GM18508 (cell line): ENCODE data around the gene FHIT.

Experiments used
- ATAC-seq: cut with Tn5 transposase; IDR thresholded peaks from one replicate; pipeline ENCODE4 v1.9.1; 2021; ENCODE audit warnings: moderate number of reproducible peaks; ENCODE audit not compliant: insufficient read depth, unreplicated experiment

Gene FHIT

DNA sequence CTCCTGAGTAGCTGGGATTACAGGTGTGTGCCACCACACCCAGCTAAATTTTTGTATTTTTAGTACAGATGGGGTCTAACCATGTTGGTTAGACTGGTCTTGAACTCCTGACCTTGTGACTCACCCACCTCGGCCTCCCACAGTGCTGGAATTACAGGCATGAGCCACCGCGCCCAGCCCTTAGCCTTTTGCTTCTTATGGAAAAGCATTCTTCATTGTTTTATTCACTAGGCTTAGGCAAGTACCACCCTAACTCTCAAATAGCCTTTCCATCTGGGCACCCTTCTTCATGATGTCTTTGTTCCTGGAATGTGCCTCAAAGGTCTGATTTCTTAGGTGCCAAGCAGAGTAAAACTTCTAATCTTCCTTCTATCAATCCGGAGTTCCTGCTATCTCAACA, 641.8 kb downstream of the FHIT start:
- ATAC-seq, result no peak

DNA sequence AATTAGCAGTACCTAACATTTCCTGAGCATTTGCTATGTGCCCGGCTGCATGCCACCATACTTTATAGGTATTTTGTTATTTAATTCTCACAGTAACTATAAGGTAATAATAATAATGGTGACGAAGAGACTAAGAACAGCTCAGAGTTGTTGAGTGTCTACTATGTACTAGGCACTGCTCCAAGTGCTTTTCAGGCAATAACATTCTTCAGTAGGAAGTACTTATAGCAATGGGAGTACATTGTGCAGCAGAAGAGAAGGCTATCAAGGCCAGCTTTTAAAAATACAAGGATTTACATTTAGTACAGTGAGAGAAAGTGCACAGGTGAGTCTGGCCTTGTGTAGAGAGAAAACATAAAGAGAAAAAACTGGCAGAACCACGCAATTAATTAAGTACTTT, 647.4 kb downstream of the FHIT start:
- no peak for ATAC-seq

DNA sequence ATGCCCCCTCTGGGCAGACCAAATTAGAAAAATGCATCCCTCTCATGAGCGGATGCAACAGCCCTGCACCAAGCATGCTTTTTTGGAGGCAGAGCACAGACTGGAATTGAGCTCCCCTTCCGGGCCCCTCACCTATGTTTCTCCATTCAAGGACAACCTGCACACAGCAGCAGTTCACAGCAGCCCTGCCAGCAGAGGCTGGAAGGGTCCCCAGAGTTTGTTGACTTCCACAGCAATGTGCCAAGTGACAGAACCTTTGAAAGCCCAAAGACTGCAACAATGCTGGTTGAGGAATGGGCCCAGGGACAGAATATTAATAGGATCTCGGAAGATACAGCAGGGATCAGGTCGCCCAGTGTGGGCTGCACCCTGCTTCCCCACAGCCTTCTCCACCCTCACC, 650.4 kb downstream of the FHIT start:
- ATAC-seq, result no peak

DNA sequence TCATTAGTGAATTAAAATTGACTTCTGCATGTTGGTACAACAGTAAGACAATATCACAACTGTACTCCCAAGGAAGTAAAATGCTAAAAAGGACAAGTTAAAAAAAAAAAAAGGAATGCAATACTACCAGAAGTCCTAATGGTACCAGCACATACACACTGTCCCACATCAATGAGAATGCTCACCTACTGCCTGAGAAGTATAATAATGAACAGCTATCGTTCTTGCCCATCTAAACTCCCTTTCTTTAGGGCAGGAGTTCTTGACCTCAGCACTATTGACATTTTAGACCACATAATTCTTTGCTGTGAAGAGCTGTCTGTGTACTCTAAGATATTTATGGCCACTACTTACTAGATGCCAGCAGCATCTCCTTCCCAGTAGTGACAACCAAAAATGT, 651.7 kb downstream of the FHIT start:
- no peak for ATAC-seq

DNA sequence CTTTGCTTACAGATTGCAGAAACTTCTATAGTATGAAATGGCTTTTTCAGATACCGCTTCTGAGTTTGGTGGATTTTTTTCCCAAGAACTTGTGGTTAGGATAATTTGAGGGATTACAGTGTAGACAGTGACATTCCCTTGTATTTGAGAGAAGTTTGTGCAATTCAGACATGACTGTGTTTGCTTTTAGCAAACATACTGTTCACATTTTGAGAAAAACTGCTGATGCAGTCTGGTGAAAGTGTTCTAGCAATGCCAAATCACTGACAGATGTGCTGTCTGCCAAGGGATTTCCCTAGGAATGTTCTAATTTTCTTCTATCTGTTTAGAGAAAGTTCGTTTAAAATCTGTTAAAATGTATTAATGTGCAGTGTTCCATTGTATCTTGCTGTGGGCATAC, 652.6 kb downstream of the FHIT start:
- ATAC-seq, result no peak

DNA sequence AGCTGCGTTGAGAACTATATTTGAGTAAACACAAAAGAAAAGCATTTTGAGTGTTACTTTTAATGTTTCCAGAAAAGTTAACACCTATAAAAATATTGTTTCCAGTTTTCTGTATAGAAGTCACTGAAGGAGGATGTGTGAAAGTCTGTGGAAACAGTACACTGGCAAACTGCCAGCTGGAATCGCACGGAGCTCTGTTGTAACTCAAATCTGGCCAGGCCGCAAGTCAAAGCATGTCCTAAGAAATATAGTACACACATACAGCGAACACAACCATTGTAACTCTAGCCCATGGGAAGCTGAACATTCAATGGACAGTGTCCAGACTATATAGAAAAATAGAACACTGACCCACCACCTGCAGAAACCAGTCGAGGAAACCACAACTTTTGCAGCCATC, 657.2 kb downstream of the FHIT start:
- no peak for ATAC-seq

DNA sequence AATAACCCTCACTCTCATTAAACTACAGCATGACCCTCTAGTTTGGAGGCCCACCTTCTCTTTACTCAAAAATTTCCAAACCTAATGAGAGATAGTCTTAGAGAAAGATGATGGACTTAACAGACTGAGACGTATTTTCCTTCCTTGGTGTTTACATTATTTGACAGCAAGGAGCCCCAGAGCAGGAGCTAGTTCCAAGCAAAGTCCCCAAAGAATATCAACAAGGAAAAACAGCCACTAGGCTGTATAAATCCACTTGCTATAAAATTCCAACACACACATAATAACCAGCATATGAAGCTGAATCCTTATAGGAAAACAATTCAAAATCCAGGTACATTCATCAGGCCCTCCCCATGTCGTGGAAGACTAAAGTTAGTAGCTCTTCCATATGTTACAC, 660.0 kb downstream of the FHIT start:
- ATAC-seq, result no peak

DNA sequence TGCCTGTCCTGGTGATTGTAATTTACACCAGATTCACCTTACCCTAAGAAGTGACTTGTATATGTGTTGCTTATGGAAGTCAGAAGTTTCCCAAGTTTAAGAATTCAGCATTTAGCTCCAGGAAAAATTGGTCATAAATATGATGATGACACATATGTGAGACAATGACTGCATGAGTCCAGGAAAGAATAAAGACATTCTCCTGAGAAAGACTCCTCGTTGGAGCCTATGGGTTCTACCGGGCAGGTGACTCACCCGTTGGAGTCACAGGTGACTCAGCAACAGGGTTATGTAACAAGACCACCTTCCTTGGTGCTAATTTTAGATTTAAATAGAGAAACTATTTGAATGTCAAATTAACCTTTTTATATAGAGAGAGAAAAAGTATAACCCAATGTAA, 662.4 kb downstream of the FHIT start:
- no peak for ATAC-seq

DNA sequence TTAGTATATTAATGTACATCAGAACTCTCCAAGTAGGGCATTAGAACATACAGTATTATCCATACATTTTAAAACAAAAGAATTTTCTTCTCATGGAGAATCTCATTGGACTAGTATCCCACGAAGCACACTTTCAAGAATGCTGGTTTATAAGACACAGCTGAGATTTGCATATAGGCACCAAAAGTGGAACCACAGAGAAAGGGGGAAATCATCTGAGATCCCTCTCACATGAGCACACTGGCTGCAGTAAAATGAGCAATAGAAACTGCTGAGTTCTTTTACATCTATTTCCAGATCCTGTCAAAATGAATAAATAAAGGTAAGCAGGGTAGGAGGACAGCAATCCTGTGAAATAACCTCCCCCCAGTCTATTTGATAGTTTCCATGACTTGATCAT, 665.3 kb downstream of the FHIT start:
- no peak for ATAC-seq

DNA sequence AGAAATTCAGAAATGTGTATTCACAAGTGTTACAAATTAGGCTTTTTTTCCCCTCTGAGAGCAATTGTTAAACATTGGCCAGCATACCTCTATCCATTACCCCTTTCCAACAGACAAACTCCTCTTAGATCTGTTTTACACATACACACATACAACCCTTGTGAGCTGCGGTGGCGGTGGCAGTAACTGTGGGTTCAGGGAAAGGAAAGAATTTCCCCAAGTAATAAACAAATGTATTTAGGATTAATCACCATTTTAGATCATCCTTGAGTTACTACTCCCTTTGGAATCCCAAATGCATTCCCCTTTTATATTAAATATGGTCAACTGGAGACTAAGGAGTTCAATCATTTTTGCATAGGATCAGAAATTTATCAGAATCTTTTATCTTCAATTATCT, 667.0 kb downstream of the FHIT start:
- no peak for ATAC-seq

DNA sequence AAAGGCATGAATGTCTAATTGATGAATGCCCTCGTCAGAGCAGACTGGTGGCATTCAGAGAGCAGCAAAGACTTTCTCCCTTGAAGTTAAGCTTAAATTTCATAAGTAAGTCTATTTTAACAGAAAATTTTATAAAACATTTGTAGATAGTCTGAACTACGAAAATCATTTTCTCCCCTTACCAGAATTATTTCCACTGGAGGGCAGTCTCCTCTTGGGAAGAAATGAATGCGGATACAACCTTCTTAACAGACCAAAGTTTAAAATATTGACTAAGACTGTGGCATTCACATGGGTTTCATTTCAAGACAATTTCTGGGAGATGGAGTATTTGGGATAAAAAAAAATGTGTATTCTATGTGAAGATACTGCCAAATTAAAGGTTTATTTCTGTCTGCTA, 669.0 kb downstream of the FHIT start:
- ATAC-seq, result no peak

DNA sequence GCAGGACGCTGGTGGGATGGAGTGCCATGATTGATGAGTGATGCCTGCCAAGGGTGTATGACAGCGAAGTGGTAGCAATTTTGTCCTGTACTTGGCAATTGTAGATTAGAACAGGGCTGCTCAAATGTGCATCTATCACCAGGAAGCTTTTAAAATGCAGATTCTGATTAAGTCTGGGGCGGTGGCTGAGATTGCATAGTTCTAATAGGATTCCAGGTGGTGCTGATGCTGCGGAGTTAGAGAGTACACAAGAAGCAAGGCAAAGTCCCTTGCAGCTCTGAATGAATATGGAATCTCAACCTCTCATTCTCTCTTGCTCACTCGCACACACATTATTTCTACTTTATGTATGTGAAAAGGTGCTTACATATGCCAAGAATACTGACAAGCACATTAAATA, 670.4 kb downstream of the FHIT start:
- no peak for ATAC-seq

DNA sequence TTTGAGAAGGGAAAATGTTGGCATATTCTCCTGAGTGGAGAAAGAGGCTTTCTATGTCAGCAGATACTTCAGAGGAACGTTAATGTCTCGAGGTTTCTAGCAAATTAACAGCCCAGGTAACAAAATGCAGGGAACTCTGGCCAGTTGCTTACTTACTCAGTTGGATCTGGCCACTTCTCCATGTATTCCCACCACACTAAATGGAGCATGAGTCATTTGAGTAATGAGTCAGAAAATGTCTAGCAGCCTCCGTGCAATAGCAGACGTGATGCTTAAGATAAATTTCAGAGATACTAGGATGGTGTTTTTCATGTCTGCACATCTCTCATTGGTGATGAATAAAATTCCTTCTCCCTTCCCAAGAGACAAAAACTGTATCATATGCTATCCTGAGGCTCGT, 671.5 kb downstream of the FHIT start:
- no peak for ATAC-seq

DNA sequence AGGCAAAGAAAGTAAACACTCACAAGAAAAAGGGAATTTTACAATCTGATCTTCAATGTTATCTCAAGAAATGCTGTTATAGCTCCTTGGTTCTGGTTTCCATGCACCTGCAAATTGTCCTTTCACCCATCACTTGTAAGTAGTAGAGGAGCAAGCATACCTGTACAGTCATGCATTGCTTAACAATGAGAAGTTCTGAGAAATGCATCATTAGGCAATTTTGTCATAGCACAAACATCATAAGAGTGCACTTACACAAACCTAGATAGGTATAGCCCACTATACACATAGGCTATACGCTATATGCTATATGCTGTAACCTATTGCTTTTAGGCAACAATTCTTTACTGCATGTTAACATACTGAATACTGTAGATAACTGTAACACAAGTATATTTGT, 672.3 kb downstream of the FHIT start:
- no peak for ATAC-seq

DNA sequence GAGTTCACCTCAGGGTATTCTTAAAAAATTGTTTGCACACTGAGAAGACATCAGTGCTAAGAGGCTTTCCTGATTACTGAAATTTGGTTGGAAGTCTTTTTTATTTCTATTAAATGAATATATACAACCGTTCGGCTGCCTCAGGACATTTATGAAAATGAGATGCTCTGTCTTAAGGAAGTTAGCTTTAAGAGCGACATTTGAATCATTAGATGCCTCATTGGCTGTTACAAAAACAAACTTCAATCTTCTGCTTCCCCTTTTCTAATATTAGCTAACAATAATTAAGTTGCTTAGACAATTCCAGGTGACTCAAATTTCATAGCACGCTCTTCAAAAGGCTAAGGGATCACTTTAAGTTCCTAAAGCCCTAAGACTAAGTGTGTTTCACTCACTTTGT, 673.7 kb downstream of the FHIT start:
- ATAC-seq, result no peak

DNA sequence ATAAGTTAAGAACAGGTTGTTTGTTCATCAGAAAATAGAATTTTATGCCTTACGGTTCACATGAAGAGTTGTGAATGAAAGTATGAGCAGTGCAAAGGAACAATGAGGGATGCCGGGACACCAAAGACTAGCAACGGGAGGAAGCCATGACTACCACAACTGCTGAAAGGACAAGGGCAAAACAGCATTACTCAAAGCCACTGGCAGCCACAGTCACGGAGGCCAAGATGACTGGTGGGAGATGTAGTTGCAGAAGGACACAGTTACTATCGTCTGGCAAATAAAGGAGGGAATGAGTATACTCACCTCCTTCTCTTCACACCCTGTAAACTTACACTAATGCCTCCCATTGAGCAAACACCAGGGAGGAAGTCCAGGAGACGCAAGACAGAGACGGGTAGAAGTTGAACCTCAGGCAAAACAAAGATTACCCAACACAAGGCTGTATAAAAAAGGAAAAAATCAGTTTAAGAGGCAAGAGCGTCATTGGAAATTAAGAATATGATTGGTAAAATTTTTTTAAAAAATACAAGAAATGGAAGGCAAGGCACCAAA, 675.5 kb downstream of the FHIT start:
- no peak for ATAC-seq

DNA sequence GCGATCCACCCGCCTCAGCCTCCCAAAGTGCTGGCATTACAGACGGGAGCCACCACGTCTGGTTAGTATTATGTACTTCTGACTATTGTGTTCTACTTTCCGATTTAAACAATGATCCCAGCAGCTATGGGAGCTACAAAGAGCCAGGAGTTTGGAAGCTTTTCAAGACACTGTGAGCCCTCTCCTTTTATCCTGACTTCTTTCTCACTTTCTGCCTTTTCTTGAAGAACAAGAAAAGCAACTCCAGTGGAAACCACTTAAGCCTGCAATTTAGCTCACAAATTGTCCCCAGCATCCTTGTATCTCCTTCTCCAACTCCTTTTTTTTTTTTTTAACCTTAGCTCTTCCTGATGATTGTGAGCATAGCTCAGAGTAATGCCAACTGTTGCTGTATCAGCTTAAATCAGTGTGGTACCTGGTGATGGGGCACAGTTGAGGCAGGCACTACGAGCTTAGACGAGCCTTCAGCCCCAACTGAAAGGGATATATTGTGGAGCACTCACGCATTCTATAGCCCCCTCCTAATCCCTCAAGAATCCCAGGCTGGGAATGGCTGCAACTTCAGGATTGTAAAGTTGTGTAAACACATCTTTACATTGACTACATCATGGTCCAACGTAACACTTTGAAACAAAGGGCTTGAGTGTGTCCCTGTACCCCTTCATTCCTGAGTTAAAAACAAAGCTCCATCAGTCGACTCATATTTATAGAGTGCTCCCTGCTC, 677.0 kb downstream of the FHIT start:
- no peak for ATAC-seq

DNA sequence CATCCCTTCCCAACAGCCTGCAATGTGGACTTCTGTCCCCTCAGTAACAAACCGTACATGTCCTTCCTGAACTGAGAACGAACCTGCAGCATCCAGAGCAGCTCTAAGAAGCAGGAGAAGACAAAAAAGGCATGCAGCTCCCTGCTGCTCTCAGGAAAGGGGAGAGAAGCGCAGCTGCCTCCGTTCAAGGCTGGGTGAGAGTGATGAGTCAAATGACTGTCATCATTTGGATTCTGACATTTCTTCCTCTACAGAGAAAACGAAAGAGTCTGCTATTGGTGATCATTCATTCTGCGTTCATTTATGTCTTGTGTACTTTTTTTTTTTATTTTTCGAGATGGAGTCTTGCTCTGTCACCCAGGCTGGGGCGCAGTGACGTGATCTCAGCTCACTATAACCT, 677.8 kb downstream of the FHIT start:
- ATAC-seq, result no peak

DNA sequence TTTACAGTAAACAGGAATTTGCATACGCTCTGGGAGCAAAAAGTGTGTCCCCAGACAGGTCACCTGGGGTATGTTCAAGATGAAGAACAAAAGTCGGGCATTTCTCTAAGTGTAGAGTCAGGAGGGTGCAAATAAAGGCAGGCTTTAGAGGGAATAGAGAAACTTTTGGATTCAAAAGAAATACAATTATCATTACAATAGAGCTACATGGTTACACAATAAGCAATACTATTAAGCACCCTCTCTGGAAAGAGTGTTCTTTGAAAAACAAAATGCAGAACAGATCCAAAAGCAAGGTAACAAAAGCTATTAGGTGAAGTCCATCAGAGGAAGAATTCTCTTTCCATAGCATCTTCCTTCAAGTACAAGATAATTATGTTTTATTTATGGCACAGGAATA, 679.7 kb downstream of the FHIT start:
- no peak for ATAC-seq

DNA sequence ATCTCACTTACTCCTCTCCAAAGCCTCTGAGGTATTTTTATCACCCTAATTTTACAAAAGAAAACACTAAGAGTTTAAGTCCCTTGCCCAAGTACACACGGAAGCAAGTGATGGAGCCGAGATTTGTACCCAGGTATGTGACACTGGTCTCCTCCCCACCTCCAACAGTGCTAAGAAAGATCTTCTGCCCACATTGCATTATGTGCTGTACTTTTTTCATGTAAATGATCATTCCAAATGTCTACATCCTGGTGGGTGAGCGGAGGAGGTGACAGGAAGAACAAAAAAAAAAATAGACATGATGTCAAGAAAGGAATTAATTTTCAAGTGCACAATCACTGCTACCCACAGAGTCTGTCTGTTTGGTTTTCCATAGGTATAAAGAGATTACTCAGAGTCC, 694.1 kb downstream of the FHIT start:
- ATAC-seq, result no peak

DNA sequence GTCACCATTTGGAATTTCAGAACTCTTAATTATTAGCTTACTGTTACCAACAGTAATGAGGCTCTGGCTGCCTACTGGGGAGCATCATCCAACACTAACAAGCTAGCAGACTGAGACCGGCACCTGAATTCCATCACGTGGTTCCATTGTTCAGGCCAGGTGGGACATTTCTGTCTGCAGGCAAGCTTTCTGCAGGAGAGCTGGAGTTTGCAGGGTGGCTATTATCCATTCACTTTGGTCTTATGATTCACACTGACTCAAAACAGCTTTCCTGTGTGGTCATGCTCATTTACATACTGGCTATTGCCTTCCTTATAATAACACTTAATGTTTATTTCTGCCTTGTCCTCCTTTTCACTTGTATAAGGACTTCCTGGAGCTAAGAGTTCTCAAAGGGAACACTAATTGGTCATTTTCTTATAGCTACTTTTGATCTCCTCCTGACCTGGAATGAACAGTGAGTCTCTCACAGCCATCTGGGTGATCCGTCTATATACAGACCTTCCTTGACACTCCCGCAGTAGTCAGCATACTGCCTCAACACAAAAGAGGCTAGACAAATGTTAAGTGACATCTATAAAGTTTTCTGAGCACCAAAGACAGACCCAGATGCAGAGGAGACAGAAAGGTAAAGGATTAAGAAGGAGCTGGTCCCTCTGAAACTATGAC, 695.4 kb downstream of the FHIT start:
- ATAC-seq, result peak; percentile 93

DNA sequence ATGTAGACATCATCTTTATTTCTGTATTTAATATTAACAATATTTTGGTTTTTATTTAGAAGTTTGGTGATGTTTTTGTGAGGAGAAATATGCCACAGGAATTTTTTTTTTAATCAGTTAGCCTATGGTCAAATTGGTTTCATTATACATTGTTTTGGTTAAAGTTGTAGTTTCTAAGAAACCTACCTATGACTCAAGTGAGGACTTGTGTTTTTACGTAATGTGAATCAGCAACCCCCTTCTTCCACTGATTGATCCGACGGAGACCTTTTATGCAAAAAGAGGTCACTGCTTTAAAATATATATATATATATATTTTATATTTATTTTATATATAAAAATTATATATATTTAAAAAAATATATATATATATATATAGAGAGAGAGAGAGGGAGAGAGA, 698.1 kb downstream of the FHIT start:
- no peak for ATAC-seq
